GM19328 (cell line): ENCODE results near the gene USP9X.
"Not testable (repeated sequence)": the region's sequence is repeated elsewhere in the genome, so short reads cannot be mapped to it uniquely, and the experiment has no call there.

ENCODE experiments used
- ATAC-seq: cut with Tn5 transposase; IDR thresholded peaks from one replicate; pipeline ENCODE4 v1.9.1; 2021; ENCODE audit warnings: mild to moderate bottlenecking, moderate library complexity; ENCODE audit not compliant: unreplicated experiment

The USP9X gene

DNA sequence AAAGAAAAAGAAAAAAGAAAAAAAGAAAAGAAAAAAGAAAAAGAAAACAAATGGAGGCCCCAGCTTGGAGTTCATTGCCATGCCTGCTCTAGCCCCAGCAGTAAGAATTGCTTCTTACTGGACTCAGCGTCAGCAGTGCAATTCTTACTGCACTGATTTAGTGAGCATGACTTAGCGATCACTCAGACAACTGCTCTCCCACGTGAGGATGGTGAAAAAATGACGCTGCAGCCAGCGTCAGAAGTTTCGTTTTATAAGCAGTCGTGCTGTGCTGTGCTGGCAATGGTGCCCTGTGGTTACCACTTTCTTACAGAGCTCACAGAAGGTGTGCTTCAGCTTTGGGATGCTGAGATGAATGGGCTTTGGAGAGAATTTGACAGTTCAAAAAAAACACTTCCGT, 180.4 kb downstream of the USP9X start:
- no peak for ATAC-seq

DNA sequence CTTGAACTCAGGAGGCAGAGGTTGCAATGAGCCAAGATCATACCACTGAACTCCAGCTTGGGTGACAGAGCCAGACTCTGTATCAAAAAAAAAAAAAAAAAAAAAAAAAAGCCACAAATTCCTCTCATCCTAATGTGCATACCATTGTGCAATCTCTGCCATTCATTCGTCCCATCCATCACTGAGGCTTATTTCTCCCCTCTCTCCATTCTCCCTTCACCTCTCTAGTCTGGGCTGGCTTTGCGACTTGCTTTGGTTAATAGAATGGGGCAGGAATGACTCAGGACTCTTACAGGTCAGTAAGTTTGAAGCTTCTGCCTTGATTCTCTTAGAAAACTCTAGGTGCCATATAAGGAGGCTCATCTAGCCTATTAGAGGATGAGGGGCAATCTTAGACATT, 188.4 kb downstream of the USP9X start:
- ATAC-seq, result no peak

DNA sequence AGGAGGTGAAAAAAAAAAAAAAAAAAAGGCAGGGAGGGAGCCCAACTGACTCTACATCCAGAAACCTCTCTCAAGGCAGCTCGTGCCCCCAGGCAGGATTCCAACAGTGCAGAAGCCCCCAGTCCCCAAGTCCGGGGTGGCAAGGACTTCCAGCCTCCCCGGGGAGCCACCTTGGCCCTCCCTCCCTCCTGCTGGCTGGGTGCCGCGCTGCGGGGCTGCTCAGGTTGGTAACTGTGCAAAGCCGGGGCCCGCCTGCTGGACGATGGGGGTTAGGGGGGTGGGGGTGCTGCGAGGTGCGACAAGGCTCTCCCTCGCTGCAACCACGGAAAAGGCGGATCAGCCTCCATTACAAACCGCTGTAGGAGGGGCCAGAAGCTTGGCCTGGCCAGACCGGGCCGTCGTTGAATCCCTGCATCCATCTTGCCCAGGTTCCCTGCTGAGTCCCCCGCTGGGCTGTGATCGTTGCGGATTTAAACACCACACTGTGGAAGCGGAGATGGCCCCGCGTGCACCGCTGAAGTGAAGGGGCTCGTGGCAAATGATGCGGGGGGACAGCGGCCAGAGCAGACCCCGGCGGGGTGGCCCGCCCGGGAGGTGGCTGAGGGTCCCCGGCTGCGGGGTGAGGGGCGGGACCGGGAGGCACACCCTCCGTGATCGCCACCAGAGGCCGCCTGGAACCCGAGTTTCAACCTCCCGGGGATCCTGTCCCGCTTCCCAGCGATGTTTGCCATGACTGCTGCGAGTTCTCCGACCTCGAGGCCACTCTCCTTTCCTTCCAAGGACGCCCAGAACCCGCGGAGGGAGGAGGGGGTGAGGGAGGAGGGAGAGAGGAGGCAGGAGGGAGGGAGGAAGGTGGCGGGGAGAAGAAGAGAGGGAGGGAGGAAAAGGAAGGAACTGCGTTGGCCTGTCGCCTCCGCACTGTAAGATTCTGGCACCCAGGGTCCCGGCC, 190.7 kb downstream of the USP9X start:
- ATAC-seq, result peak; percentile 49

DNA sequence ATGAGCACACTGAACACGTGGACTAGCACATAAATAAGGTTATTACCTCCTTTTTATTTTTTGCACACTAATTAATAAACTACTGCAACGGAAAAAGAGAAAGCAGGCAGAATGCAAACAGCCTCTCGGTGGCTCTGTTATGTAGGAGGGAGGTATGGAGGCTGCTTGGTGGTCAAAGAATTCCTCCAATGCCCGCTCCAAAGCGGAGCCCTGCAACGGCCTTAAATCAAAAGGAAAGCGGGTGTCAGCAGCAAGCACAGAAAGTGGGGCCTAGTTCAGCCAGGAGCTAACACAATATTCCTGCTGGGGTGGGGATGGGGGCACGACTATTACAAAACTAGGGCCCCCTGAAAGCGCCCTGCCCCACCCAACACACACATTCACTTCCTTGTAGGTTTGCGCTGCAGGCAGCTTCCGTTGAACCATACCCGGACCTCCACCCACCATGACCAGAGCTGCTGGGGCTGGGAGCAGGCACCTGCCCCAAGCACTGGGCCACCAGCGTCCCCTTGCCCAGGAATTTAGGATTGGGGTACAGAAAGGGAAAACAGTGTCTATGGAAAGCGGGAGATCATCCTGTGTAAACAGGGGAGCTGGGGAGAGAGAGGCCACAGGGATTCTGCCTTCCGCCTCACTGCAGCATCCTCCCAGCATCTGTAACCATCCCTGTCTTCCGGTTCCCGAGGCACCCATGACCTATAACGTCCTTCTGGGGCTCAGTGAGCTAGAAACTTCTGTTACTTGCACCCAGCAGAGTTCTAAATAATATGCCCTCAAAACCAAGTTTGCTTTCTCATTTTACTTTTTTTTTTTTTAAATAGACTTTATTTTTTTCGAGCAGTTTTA, 191.6 kb downstream of the USP9X start:
- ATAC-seq, result no peak

DNA sequence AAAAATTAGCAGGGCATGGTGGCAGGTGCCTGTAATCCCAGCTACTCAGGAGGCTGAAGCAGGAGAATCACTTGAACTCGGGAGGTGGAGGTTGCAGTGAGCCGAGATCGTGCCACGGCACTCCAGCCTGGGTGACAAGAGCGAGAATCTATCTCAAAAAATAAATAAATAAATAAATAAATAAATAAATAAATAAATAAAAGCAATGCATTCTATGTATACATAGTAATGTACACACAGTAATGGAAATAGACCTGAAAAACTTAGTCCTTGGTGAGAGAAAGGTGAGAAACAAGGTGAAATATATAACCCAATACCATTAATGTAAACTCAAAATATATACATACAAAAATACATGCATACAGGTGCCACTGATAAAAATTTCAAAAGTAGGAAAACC, 197.1 kb downstream of the USP9X start:
- not testable (repeated sequence) for ATAC-seq

DNA sequence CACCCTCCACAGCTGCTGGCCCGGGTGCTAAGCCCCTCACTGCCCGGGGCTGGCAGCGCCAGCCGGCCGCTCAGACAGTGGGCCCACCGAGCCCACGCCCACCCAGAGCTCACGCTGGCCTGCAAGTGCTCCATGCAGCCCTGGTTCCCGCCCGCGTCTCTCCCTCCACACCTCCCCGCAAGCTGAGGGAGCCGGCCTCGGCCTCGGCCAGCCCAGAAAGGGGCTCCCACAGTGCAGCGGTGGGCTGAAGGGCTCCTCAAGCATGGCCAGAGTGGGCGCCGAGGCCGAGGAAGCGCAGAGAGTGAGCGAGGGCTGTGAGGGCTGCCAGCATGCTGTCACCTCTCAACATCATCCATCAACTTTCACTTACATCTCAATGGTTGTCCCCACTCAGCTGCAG, 200.7 kb downstream of the USP9X start:
- not testable (repeated sequence) for ATAC-seq
